HuH-7.5 (cell line): ENCODE data around the gene MGAT4C.

Experiments used
- DNase-seq: peaks from one replicate; pipeline ENCODE4 v3.0.0; 2011; ENCODE audit warnings: low spot score

MGAT4C gene

GRCh38 chr12:85975716-85976115 lies 280.5 kb downstream of the MGAT4C start:
- DNase-seq: no peak

- DNase-seq: no peak
Observed at GRCh38 chr12:85971800-85972199, 284.4 kb downstream of the MGAT4C start.

GRCh38 chr12:85968606-85969005 lies 287.6 kb downstream of the MGAT4C start:
- DNase-seq: no peak

GRCh38 chr12:85963326-85963725 lies 292.9 kb downstream of the MGAT4C start:
- DNase-seq: no peak

GRCh38 chr12:85956081-85956480 lies 300.1 kb downstream of the MGAT4C start:
- DNase-seq: no peak

- no peak for DNase-seq
Observed at GRCh38 chr12:85955127-85955526, 301.1 kb downstream of the MGAT4C start.

- DNase-seq: no peak
Observed at GRCh38 chr12:85951823-85952222, 304.4 kb downstream of the MGAT4C start.

GRCh38 chr12:85949253-85949652 lies 306.9 kb downstream of the MGAT4C start:
- no peak for DNase-seq

GRCh38 chr12:85948340-85948739 lies 307.9 kb downstream of the MGAT4C start:
- no peak for DNase-seq

- no peak for DNase-seq
Observed at GRCh38 chr12:85947286-85947685, 308.9 kb downstream of the MGAT4C start.

GRCh38 chr12:85946375-85946774 lies 309.8 kb downstream of the MGAT4C start:
- DNase-seq: no peak

- DNase-seq: no peak
Observed at GRCh38 chr12:85927166-85927565, 329.0 kb downstream of the MGAT4C start.

GRCh38 chr12:85923767-85924331 lies 332.3 kb downstream of the MGAT4C start:
- no peak for DNase-seq

GRCh38 chr12:85920324-85920947 lies 335.8 kb downstream of the MGAT4C start:
- peak; percentile 7 for DNase-seq
